Measurements from ENCODE around the gene SEMA4D.

SEMA4D gene

GRCh38 chr9:89367281-89367680 lies 130.6 kb downstream of the SEMA4D start:
- H3K4me3 ChIP-seq (ENCODE audit: low read depth, low read length), result no peak overlapping the region
- no peak for DNase-seq (ENCODE audit: low read depth)

DNA sequence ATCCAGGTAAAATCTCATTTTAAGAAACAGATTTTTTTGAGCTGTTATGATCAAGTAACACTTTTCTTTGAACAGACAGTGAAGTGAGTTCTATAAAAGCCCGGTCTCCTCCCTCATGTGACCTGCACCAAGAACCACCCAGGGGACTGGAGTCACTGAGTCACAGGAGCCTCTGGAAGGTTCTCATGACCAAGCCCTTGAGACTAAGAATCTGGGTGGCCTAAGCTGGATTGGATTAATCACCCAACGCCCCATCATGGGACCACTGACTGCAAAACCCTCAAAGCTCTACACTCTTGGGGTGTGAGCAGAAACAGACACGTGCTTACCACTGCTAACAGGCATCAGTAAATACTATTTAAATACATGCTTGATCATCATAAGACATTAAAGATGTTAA lies 131.2 kb downstream of the SEMA4D start:
- no peak overlapping the region for H3K4me3 ChIP-seq (ENCODE audit: low read depth, low read length)
- DNase-seq (ENCODE audit: low read depth), result no peak

GRCh38 chr9:89365532-89365912 lies 132.4 kb downstream of the SEMA4D start:
- H3K4me3 ChIP-seq (ENCODE audit: low read depth, low read length), result no peak overlapping the region
- DNase-seq (ENCODE audit: low read depth), result no peak

- no peak for DNase-seq (ENCODE audit: low read depth)
- H3K4me3 ChIP-seq (ENCODE audit: low read depth, low read length), result no peak overlapping the region
These were observed 133.0 kb downstream of the SEMA4D start for GRCh38 chr9:89364666-89365531.

- H3K4me3 ChIP-seq (ENCODE audit: low read depth, low read length), result no peak overlapping the region
- no peak for DNase-seq (ENCODE audit: low read depth)
These were observed 133.8 kb downstream of the SEMA4D start for GRCh38 chr9:89363921-89364665.

GRCh38 chr9:89363311-89363670 lies 134.6 kb downstream of the SEMA4D start:
- H3K4me3 ChIP-seq (ENCODE audit: low read depth, low read length), result no peak overlapping the region
- no peak for DNase-seq (ENCODE audit: low read depth)

GRCh38 chr9:89362647-89363310 lies 135.1 kb downstream of the SEMA4D start:
- no peak overlapping the region for H3K4me3 ChIP-seq (ENCODE audit: low read depth, low read length)

GRCh38 chr9:89361816-89362646 lies 135.9 kb downstream of the SEMA4D start:
- no peak for DNase-seq (ENCODE audit: low read depth)
- H3K4me3 ChIP-seq (ENCODE audit: low read depth, low read length), result no peak overlapping the region

More at GRCh38 chr9:89362647-89363310, 135.1 kb downstream of the SEMA4D start:
- DNase-seq (ENCODE audit: low read depth), result no peak

DNA sequence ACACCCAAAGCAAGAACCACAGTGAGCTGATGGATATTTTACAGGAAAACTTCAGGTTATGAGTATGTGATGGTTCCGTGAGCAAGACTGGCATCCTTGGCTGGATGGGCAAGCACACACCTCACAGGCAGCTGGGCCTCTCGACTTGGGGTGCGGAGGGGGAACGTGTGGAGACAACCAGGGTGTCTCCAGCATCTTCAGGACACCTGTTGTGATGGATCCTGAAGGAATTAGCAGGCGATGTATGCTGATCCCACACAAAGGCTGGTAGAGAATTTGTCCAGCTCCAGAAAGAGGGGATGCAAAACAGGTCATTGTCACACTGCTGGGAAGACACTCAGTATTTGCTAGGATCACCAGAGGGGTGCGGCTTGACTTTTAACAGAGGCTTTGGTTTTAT lies 136.9 kb downstream of the SEMA4D start:
- no peak for DNase-seq (ENCODE audit: low read depth)

GRCh38 chr9:89360465-89360864 lies 137.4 kb downstream of the SEMA4D start:
- DNase-seq (ENCODE audit: low read depth), result no peak

More for the DNA sequence above, 136.9 kb downstream of the SEMA4D start:
- no peak overlapping the region for H3K4me3 ChIP-seq (ENCODE audit: low read depth, low read length)

DNA sequence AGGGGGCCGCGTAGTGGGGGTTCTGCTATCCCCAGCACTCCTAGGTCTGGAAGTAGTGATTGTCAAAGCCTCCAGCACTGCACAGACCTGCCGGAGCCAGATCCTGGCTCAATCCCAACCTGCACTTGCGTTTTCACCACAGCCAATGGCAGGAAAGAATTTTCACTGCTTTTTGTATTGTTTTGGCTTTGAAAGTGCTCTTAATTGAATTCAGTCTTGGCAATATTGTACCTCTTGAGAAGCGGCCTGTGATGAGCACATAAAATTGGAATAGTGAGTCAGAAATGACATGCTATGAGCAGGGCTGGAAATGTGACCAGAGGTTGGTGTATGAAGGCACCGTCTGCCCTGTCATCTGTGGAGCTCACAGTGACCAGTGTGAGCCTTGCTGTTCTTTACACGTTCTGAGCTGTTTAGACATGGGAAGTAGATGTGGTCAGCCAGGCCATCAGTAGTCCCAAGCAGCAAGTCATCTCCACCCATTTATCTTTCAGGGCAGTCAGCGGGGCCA lies 138.1 kb downstream of the SEMA4D start:
- H3K4me3 ChIP-seq (ENCODE audit: low read depth, low read length), result no peak overlapping the region
- no peak for DNase-seq (ENCODE audit: low read depth)

More at GRCh38 chr9:89360465-89360864, 137.4 kb downstream of the SEMA4D start:
- H3K4me3 ChIP-seq (ENCODE audit: low read depth, low read length), result no peak overlapping the region

- no peak overlapping the region for H3K4me3 ChIP-seq (ENCODE audit: low read depth, low read length)
- no peak for DNase-seq (ENCODE audit: low read depth)
These were observed 138.9 kb downstream of the SEMA4D start for GRCh38 chr9:89358985-89359384.

DNA sequence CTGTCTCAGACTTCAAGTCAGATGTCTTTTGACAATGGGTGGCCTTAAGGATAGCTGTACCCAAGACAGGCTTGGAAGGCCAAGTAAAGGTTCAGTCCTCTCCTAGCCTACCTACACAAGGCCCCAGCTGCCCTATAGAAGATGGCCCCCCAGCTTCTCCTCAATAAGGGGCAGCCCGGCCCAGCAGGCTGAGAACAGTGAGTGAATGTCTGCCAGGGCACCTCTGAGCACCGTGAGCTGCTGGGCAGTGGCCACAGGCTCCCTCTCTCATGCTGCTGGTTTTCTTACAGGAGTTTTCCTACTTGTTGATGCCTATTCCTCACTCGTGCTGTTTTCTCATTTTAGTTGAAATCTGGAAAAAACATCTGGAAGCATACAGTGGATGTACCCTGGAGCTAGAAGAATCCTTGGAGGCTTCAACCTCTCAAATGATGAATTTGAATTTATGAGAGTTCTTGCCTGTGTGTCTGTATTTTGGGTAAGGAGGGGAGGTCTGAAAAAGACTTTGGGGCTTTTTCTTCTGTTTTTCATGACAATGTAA lies 139.5 kb downstream of the SEMA4D start:
- no peak overlapping the region for H3K4me3 ChIP-seq (ENCODE audit: low read depth, low read length)
- no peak for DNase-seq (ENCODE audit: low read depth)

DNA sequence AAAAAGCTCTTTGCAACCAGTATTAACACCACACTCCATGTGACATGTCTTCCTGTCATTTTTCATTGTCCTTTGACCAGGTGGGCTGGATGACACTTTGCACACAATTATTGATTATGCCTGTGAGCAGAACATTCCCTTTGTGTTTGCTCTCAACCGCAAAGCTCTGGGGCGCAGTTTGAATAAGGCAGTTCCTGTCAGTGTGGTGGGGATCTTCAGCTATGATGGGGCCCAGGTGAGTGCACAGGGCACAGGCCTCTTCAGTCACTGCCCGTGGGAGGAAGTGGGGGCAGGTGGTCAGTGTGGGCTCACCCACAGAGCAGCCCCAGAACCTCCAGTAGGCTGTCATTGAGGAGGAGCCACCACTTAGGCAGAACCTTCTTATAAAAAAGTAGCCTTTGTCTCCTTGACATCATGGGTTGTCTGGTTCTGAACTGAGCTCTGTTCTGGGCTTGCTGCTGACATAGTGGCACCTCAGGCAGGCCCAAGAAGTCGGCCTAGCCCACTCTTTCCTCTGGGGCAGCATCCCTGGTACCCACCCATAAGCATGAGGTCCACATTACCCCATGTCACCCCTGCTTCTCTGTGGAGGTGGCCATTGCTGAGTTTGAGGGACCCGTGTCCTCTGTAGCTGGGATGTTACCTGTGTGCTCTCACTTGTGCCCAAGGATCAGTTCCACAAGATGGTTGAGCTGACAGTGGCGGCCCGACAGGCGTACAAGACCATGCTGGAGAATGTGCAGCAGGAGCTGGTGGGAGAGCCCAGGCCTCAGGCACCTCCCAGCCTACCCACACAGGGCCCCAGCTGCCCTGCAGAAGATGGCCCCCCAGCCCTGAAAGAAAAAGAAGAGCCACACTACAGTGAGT lies 140.3 kb downstream of the SEMA4D start:
- DNase-seq (ENCODE audit: low read depth), result no peak
- no peak overlapping the region for H3K4me3 ChIP-seq (ENCODE audit: low read depth, low read length)

DNA sequence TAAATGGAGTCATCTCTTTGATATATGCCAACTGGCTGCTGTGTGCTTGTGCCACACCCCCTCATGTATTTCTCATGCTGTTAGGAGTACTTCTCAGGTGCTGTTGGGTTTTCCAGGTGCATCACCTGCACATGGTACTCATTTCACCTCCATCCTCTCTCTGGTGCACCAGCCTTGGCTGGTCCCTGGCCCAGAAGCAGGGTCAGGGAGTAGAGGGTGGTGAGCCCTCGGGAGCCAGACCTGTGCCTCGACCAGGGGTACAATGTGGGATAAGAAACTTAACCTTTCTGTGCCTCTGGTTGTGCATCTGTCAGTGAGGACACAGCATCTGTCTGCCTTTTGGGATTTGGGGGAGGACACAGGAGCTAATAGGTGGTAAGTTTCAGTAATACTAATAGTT lies 141.1 kb downstream of the SEMA4D start:
- H3K4me3 ChIP-seq (ENCODE audit: low read depth, low read length), result no peak overlapping the region
- DNase-seq (ENCODE audit: low read depth), result no peak

DNA sequence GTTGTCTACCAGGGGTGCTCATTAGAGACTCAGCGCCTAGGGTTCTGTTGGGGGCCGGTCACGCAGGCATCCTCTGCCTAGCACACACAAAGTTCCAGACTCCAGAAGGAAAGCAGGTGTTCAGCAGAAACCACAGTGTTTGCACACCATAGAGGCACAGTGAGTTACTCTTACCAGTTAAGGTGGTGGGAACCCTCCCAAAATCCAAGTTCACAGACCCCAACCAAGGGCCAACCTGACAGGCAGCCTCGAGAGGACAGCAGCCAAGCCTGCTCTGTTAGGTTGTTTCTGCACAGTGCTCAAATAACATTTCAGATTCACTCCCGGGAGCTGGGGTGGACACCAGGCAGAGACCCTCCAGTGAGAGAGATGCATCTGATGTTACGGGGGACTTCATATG lies 143.4 kb downstream of the SEMA4D start:
- DNase-seq (ENCODE audit: low read depth), result no peak
- H3K4me3 ChIP-seq (ENCODE audit: low read depth, low read length), result no peak overlapping the region

DNA sequence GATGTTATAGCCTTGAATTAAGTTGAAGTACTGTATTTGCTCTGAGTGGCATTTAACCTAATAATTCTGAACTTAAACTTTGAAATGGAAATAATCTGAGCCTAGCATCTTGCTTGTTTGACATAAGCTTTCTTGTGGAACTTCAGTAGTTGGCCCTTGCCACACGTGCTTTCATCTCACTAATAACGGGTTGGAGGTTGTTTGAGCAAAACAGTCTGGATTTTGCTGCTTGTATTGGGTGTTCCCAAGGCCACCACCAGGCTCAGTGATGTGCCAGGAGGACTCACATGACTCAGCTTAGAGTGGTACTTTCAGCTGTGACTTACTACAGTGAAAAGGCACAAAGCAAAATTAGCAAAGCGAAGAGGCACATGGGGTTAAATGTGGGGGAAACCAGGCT lies 143.9 kb downstream of the SEMA4D start:
- no peak for DNase-seq (ENCODE audit: low read depth)
- H3K4me3 ChIP-seq (ENCODE audit: low read depth, low read length), result no peak overlapping the region

All from skeletal muscle cell (primary cell).